ENCODE data around the gene FAM13A. TPM values are rescaled to one million over a fixed set of nuclear protein-coding genes. Genes with fewer than 3 reads are reported as not detected.

Gene FAM13A
- total and polyA plus RNA-seq, 8 donors = 6.0 to 132 (median 45.7) TPM

- DNase-seq = peak in 1 of 2 donors; percentile 72
- Histone ChIP-seq H3K27me3 (no peaks in the 10 kb centered on the region), H3K27ac (no peak overlapping the region), H3K4me3 (no peak overlapping the region), H3K4me1 (peaks cover 3 to 30% (median 8%) of the 10 kb centered on the region in 4 donors), H3K9me3 (no peaks in the 10 kb centered on the region), H3K36me3 (no peaks in the 10 kb centered on the region)
- 81 to 85% (median 82%) methylated on average over 3 of the region's 3 CpGs for WGBS, 5 donors
- intact Hi-C loops (cut with DNase I; ENCODE audit: low total_unique reads) = no loop called here
- TF ChIP-seq CTCF (IDR thresholded peaks at IDR 0.05) = no peak
- no peak for TF ChIP-seq POLR2A (IDR thresholded peaks at IDR 0.05)
- TF ChIP-seq EP300 (IDR thresholded peaks at IDR 0.05) = no peak
- TF ChIP-seq POLR2AphosphoS5 (IDR thresholded peaks at IDR 0.05) = no peak
These were observed 56.1 kb downstream of the FAM13A start for GRCh38 chr4:89000844-89001360.

GRCh38 chr4:89000382-89000781 lies 56.6 kb downstream of the FAM13A start:
- H3K27me3 ChIP-seq = no peaks in the 10 kb centered on the region
- H3K9me3 ChIP-seq = no peaks in the 10 kb centered on the region
- intact Hi-C loops (cut with DNase I; ENCODE audit: low total_unique reads) = no loop called here
- no peak for DNase-seq
- peaks cover 3 to 30% (median 8%) of the 10 kb centered on the region in 4 donors for H3K4me1 ChIP-seq
- H3K4me3 ChIP-seq = no peak overlapping the region
- TF ChIP-seq POLR2AphosphoS5 (IDR thresholded peaks at IDR 0.05) = no peak
- TF ChIP-seq EP300 (IDR thresholded peaks at IDR 0.05) = no peak
- no peak for TF ChIP-seq POLR2A (IDR thresholded peaks at IDR 0.05)
- no peak for TF ChIP-seq CTCF (IDR thresholded peaks at IDR 0.05)
- no peak overlapping the region for H3K27ac ChIP-seq
- no peaks in the 10 kb centered on the region for H3K36me3 ChIP-seq
- 81 to 100% (median 93%) methylated on average over 1 of the region's 1 CpG for WGBS, 5 donors

- Histone ChIP-seq H3K4me3 (no peak overlapping the region), H3K36me3 (no peaks in the 10 kb centered on the region), H3K9me3 (no peaks in the 10 kb centered on the region), H3K4me1 (peaks cover 3 to 30% (median 8%) of the 10 kb centered on the region in 4 donors), H3K27me3 (no peaks in the 10 kb centered on the region), H3K27ac (no peak overlapping the region)
- no peak for DNase-seq
- intact Hi-C loops (cut with DNase I; ENCODE audit: low total_unique reads) = no loop called here
- no peak for TF ChIP-seq CTCF (IDR thresholded peaks at IDR 0.05)
- TF ChIP-seq POLR2AphosphoS5 (IDR thresholded peaks at IDR 0.05) = no peak
- TF ChIP-seq EP300 (IDR thresholded peaks at IDR 0.05) = no peak
- no peak for TF ChIP-seq POLR2A (IDR thresholded peaks at IDR 0.05)
- 81 to 89% (median 84%) methylated on average over 2 of the region's 2 CpGs for WGBS, 5 donors
These were observed 57.5 kb downstream of the FAM13A start for GRCh38 chr4:88999392-88999930.

GRCh38 chr4:88998891-88999290 lies 58.1 kb downstream of the FAM13A start:
- no peak for TF ChIP-seq EP300 (IDR thresholded peaks at IDR 0.05)
- TF ChIP-seq POLR2A (IDR thresholded peaks at IDR 0.05) = no peak
- no peak for TF ChIP-seq POLR2AphosphoS5 (IDR thresholded peaks at IDR 0.05)
- TF ChIP-seq CTCF (IDR thresholded peaks at IDR 0.05) = no peak
- H3K4me1 ChIP-seq = peaks cover 3 to 30% (median 8%) of the 10 kb centered on the region in 4 donors
- no peaks in the 10 kb centered on the region for H3K9me3 ChIP-seq
- no peak overlapping the region for H3K4me3 ChIP-seq
- no peak overlapping the region for H3K27ac ChIP-seq
- intact Hi-C loops (cut with DNase I; ENCODE audit: low total_unique reads) = no loop called here
- no peak for DNase-seq
- H3K36me3 ChIP-seq = no peaks in the 10 kb centered on the region
- 35 to 71% (median 47%) methylated on average over 3 of the region's 3 CpGs for WGBS, 5 donors
- no peaks in the 10 kb centered on the region for H3K27me3 ChIP-seq
